GM12892 (cell line): ENCODE results near the gene MACROD2.

ENCODE experiments used
- POLR2A ChIP-seq: IDR thresholded peaks from 2 replicates; pipeline ENCODE4 v1.6.1; 2011; ENCODE audit warnings: low read depth, low read length, control low read depth
- POLR2AphosphoS5 ChIP-seq: IDR thresholded peaks from 2 replicates; pipeline ENCODE4 v1.6.1; 2011; ENCODE audit warnings: low read depth, low read length, control low read depth

GRCh38 chr20:14521436-14521835, 526.1 kb downstream of the MACROD2 start:
- no peak for TF ChIP-seq POLR2AphosphoS5
- no peak for TF ChIP-seq POLR2A
